Activated CD4-positive, CD25-positive, alpha-beta regulatory T cell treated with anti-CD3 and anti-CD28 coated beads, Interleukin-2, amount 50 U/mL, for 72 hours (primary cell): Measurements from ENCODE around the gene NTNG2.

ENCODE experiments used
- DNase-seq: peaks from one replicate; pipeline ENCODE4 v3.0.0; 2021

The NTNG2 gene

DNA sequence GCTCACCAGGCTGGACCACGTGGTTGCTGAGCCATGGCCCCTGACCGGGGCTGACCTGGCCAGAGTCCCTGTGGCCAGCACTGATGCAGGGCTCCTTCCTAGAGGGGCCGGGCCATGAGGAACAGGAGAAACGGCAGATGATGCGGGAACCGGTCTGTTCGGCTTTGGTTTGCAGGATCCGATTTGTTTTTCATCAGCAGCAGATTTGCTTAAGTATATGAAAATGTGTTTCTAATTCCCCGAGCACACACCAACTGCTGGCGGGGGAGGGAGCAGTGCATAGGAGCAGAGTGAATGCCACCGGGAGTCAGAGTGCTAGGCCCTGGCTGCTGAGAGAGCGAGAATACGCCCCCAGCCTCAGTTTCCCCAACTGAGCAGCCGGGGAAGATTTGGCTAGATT, 13.6 kb downstream of the NTNG2 start:
- DNase-seq: no peak

DNA sequence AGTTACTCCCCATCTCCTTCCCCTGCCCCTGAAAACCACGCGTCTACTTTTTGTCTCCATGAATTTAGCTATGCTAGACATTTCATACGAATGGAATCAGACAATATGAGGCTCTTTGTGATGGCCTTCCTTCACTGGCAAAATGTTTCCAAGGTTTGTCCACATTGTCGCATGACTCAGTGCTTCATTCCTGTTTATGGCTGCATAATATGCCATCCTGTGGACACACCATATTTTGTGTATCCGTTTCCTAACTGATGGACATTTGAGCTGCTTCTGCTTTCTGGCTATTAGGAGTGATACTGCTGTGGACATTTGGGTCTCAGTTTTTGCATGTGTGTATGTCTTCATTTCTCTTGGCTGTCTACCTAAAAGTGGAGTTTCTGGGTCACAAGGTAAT, 14.5 kb downstream of the NTNG2 start:
- DNase-seq: no peak

DNA sequence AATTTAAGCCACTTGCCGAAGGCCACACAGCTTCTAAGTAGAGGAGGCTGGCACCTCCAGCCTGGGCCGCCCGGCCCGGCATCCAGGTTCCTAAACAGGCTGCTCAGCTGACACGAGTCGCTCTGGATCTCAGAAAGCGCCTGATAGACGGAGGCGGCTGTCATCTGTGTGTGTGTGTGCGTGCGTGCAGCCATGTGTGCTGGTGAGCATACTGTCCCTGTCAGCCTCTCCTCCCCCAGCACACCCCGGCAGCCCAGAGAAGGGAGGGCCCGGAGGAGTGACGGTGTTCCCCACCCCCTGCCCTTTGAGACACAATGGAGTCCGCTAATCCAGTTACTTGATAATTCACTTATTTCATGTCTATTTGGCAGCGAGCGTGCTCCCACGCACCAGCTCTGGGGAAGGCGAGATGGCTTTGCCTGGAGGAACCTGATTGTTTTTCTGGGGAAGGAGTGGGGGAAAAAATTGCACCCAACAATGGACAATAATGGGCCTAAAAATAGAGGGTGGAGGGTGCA, 20.0 kb downstream of the NTNG2 start:
- DNase-seq: no peak

- no peak for DNase-seq
Measured at GRCh38 chr9:132182314-132183091, 20.6 kb downstream of the NTNG2 start.

DNA sequence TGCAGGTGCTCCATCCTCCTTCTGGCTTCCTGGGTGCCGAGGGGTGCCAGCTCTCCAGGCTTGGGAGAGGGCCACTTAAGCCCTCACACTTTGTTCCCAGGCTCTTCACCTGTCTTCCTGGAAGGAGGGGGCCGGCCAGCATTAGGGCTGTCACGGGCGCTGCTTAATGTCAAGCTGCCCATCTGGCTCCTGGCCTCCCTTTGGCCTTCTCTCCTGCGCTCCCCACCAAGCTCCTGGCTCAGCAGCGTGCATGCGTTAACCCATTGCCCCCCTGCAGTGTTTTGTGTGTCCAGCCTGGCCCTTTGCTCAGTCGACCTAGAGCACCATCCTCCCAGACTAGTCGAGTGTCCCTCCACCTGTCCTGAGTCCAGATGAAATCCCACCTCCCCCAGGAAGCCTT, 21.3 kb downstream of the NTNG2 start:
- no peak for DNase-seq

DNA sequence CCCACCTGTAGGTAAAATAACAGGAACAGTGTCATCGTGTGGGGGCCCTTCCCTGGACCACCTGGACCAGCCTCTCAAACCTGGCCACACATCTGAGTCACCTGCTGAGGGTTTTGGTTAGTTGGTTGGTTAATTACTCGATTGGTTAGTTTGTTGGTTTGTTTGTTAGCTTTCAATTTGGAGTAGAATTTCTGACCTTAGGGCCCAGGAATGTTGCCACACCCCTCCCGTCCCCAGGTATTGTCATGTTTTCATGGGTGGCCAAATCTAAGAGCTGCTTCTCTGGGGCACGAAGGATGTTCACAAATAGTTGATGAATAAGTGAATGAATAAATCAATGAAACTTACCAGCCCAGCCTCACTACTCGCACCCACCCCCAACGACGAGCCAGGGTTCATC, 21.9 kb downstream of the NTNG2 start:
- DNase-seq: no peak

DNA sequence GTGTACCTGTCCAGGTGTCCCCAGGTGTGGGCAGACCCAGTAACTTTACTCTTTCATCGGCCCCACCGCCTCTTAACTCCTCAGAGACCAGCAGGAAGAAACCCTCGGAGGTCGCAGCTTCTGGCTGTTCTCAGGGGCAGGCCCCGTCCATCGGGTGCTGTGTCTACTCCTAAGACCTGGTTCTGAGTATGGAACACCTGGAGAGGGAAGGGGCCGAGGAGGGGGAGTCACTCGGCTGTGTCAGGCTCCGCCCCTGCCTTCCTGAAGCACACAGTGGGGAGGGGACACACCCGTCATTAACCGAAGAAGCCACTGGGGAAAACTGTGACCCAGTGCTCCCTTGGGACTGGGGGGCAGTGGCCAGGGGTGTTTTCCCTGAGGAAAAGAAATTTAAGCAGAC, 22.3 kb downstream of the NTNG2 start:
- no peak for DNase-seq

GRCh38 chr9:132185073-132186009, 23.5 kb downstream of the NTNG2 start:
- DNase-seq: no peak

GRCh38 chr9:132187121-132187620, 25.3 kb downstream of the NTNG2 start:
- DNase-seq: no peak

DNA sequence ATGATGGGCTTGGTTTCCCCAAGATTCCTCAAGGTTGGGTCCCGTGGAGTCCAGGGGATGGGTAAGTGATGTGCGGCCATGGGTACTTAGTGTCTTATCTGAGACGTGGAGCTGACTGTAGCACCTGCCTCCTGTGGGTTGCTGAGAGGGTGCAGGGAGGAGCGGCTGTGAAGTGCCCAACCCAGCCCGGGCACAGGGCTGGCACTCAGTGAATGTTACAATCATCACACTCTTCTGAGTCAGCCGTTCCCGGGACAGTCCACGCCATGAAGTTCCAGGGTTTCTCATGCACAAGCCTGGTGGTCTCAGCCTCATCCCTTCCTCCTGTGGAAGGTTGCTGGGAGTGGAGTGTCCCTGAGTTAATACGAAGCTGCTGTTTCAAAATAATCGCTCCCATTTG, 29.1 kb downstream of the NTNG2 start:
- no peak for DNase-seq

- no peak for DNase-seq
Measured at GRCh38 chr9:132192728-132193127, 30.9 kb downstream of the NTNG2 start.

- DNase-seq: no peak
Measured at GRCh38 chr9:132193227-132194124, 31.6 kb downstream of the NTNG2 start.

DNA sequence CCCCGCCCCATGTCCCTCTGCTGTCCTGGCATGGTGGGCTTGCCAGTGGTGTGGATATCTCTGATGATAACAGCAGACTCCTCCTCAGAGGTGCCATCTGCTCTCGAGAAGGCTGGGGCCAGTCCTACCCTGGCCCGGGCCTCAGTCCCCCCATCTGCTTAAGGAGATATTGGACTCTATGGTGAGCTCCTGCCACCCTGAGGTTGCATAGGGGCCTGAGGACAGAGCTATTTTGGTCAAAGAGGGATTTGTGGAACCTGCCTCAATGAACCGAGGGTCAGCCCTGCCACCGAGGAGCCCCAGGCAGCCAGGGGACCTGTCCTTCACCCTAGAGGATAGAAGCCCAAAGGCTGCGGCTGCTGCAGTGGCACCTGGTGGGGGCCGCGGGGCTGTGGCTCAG, 32.6 kb downstream of the NTNG2 start:
- DNase-seq: no peak

DNA sequence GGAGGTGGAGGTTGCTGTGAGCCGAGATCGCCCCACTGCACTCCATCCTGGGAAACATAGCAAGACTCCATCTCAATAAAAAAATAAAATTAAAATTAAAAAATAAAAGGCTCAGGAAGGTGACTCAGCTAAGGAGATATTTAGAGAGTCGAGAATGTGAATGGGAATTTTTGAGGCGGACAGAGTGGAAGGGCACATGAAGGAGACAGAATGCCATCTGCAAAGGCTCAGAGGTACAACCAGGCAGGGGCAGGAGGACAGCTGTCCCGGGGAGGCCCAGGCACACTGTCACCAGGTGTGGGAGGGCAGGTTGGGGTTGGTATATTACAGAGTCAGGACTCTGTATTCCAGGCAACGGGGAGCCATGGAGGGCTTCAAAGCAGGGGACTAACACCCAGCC, 35.5 kb downstream of the NTNG2 start:
- DNase-seq: no peak

DNA sequence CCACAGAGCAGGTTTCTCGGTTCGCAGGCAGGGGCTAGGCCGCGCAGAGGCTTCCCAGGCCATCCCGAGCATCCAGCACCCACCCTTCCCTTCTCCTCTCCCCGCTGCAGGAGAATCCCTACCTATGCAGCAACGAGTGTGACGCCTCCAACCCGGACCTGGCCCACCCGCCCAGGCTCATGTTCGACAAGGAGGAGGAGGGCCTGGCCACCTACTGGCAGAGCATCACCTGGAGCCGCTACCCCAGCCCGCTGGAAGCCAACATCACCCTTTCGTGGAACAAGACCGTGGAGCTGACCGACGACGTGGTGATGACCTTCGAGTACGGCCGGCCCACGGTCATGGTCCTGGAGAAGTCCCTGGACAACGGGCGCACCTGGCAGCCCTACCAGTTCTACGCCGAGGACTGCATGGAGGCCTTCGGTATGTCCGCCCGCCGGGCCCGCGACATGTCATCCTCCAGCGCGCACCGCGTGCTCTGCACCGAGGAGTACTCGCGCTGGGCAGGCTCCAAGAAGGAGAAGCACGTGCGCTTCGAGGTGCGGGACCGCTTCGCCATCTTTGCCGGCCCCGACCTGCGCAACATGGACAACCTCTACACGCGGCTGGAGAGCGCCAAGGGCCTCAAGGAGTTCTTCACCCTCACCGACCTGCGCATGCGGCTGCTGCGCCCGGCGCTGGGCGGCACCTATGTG, 36.1 kb downstream of the NTNG2 start:
- DNase-seq: no peak

GRCh38 chr9:132199056-132199455, 37.2 kb downstream of the NTNG2 start:
- no peak for DNase-seq

- no peak for DNase-seq
Measured at GRCh38 chr9:132200706-132201105, 38.8 kb downstream of the NTNG2 start.

DNA sequence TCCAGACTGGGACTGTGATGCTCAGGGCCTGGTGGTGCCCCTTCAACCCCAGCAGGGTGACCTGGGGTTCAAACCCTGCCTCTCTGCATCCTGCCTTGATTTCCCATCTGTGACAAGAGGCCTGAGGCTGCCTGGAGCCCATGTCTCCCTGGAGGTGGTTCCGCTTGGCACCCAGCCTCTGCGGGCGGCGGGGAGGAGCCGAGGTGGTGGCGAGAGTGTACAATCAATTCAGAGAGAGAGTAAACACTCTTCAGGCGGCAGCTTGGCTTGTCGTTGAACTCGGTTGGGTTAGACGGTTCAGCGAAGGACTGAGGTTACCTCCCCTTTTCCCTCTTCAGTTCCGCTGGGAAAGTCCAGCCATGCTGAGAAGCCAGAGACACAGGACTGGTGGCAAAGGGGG, 39.3 kb downstream of the NTNG2 start:
- DNase-seq: no peak

DNA sequence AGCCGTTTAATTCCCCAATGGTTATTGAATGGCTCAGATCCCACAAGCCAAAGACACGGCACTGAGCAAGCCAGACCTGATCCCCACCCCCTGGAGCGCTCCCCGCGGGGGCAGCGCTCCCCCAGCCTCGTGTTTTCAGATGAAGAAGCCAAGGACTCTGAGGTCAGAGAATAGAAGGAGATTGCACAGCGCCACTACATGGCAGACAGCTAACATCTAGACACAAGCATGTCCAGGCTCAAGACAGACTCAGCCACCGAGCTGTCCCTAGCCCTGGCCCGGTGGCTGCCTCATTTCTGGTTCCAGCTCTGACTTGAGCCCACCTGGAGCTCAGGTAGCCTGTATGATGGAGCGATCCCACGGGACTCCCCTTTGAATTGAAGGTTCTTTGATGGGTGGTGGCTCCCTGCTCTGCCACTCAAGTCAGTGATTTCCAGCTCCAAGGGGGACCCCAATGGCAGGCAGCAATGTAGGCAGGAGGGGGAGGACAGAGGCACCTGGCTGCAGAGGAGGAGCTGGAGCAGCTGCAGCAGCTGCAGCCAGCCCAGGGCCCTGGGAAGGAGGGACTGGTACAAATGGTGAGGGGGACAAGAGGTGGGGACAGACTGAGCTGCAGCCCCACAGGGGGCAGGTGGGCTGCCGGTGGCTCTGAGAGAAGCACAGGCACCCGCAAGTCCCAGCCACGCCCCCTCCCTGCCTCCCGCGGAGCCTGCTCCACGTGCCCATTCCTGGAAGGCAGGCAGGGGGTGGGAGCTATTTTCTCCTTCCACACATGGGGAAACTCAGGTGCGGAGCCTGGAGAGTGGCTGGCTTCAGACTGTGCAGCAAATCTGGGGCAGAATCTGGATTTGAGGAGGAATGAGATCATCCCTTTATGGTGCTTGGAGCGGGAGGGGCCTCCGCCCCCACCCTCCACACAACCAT, 40.2 kb downstream of the NTNG2 start:
- DNase-seq: no peak

DNA sequence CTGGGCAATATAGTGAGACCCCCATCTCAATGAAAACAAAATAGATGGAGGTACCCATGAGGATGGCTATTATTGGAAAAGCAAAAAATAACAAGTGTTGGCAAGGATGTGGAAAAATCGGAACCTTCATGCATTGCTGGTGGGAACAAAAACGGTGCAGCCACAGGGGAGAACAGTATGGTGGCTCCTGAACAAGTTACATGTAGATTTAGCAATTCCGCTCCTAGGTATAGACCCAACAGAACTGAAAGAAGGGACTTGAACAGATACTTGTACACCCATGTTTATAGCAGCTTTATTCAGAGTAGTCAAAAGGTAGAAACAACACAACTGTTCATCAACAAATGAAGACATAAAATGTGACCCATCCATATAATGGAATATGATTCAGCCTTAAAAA, 43.0 kb downstream of the NTNG2 start:
- DNase-seq: no peak

DNA sequence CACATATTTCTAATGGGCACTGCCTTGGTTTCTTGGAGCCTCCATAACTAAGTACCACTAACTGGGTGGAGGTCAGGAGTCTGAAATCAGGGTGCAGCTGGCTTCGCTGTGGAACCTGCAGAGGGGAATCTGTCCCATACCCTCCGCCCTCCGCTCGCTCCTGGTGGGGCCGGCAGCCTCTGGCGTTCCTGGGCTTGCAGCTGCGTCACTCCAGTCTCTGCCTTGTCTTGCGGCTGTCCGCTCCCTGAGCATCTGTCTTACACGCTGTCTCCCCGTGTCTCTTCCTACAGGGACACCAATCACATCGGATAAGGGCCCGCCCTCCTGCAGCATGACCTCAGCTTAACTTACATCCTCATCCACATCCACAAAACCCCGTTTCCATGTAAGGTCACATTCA, 45.4 kb downstream of the NTNG2 start:
- no peak for DNase-seq
